ENCODE measurements around the gene BTNL2. TPM values are rescaled to one million over a fixed set of nuclear protein-coding genes. Genes with fewer than 3 reads are reported as not detected.
A peak's percentile ranks its signal among the peaks of the same experiment; 100 is the strongest.
"Not testable (repeated sequence)": the region's sequence is repeated elsewhere in the genome, so short reads cannot be mapped to it uniquely, and the experiment has no call there.

BTNL2 gene
- total and polyA plus RNA-seq, 12 donors = 0.31 TPM; not detected in 11

DNA sequence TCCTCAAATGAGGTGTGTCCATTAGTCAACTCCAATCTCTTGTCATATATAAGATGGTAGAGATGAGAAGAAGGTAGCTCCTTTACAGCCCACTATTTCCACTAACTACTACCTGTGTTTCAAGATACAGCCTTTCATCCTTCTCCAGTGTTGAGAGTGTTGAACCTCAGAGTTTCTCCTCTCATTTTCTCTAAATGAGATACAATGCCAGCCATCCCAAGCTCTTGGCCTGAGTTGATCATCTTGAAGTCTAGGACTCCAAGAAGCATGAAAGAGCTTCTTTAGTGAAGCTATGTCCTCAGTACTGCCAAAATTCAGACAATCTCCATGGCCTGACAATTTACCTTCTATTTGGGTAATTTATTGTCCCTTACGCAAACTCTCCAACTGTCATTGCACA is 32.2 kb upstream of the BTNL2 start:
- H3K4me3 ChIP-seq = no peak overlapping the region
- peak overlapping the region in 3 of 5 donors; percentile 55 to 91 (median 63) for H3K27ac ChIP-seq
- peaks cover 0 to 7% of the 10 kb centered on the region in 2 donors for H3K4me1 ChIP-seq (replicated peaks in 1 of 2)
- TF ChIP-seq POLR2A (IDR thresholded peaks at IDR 0.05) (no peak), CTCF (IDR thresholded peaks at IDR 0.05) (no peak)
- H3K27me3 ChIP-seq = no peaks in the 10 kb centered on the region
- no peak for DNase-seq
- WGBS, 4 donors = 54 to 83% (median 63%) methylated on average over 1 of the region's 1 CpG
- no peaks in the 10 kb centered on the region for H3K9me3 ChIP-seq (replicated peaks in 1 of 3)
- intact Hi-C loops (cut with DNase I) = no loop called here
- peaks cover 0 to 10% of the 10 kb centered on the region in 2 donors for H3K36me3 ChIP-seq (replicated peaks in 1 of 2)

GRCh38 chr6:32436995-32437836 is 30.2 kb upstream of the BTNL2 start:
- DNase-seq = no peak
- WGBS, 4 donors = 44 to 56% (median 52%) methylated on average over 2 of the region's 2 CpGs
- TF ChIP-seq CTCF (IDR thresholded peaks at IDR 0.05) (no peak), POLR2A (IDR thresholded peaks at IDR 0.05) (peak in 1 of 2 donors; percentile 43)
- intact Hi-C loops (cut with DNase I) = no loop called here
- Histone ChIP-seq H3K27me3 (no peaks in the 10 kb centered on the region), H3K36me3 (replicated peaks in 1 of 2) (no peaks in the 10 kb centered on the region), H3K27ac (peak overlapping the region in 3 of 5 donors; percentile 1 to 77 (median 53)), H3K4me3 (no peak overlapping the region), H3K9me3 (replicated peaks in 1 of 3) (no peaks in the 10 kb centered on the region), H3K4me1 (replicated peaks in 1 of 2) (peaks cover 0 to 7% of the 10 kb centered on the region in 2 donors)

GRCh38 chr6:32436186-32436585 is 29.2 kb upstream of the BTNL2 start:
- Histone ChIP-seq H3K36me3 (replicated peaks in 1 of 2) (no peaks in the 10 kb centered on the region), H3K27ac (no peak overlapping the region), H3K4me3 (no peak overlapping the region), H3K27me3 (no peaks in the 10 kb centered on the region), H3K4me1 (replicated peaks in 1 of 2) (peaks cover 0 to 7% of the 10 kb centered on the region in 2 donors), H3K9me3 (replicated peaks in 1 of 3) (no peaks in the 10 kb centered on the region)
- 56 to 68% (median 61%) methylated on average over 4 of the region's 4 CpGs for WGBS, 4 donors
- DNase-seq = no peak
- intact Hi-C loops (cut with DNase I) = no loop called here
- no peak for TF ChIP-seq POLR2A (IDR thresholded peaks at IDR 0.05)
- TF ChIP-seq CTCF (IDR thresholded peaks at IDR 0.05) = no peak

GRCh38 chr6:32433950-32434349 is 27.0 kb upstream of the BTNL2 start:
- not testable (repeated sequence) for H3K4me1 ChIP-seq (replicated peaks in 1 of 2); H3K27me3 ChIP-seq; DNase-seq; H3K4me3 ChIP-seq; H3K36me3 ChIP-seq (replicated peaks in 1 of 2); H3K27ac ChIP-seq; H3K9me3 ChIP-seq (replicated peaks in 1 of 3)
- WGBS, 4 donors = 62 to 89% (median 75%) methylated on average over 1 of the region's 1 CpG
- intact Hi-C loops (cut with DNase I) = loop anchor here (5.0 kb wide), 2 partner anchors 263 to 268 kb away; no protein-coding TSS in a partner anchor
